A204.1 (cell line): Measurements from ENCODE around the gene AOAH.

Experiments
- FAIRE-seq: peaks from 2 replicates; lab custom pipeline; 2012; peaks lifted over from hg19 to GRCh38; lab: Jason Lieb, UNC

AOAH gene

GRCh38 chr7:36600869-36601530, 123.3 kb downstream of the AOAH start:
- FAIRE-seq = no peak

GRCh38 chr7:36600314-36600682, 124.0 kb downstream of the AOAH start:
- FAIRE-seq = no peak

- no peak for FAIRE-seq
These were observed 124.5 kb downstream of the AOAH start for GRCh38 chr7:36599645-36600313.

- FAIRE-seq = no peak
These were observed 126.1 kb downstream of the AOAH start for GRCh38 chr7:36598054-36598674.

- no peak for FAIRE-seq
These were observed 127.1 kb downstream of the AOAH start for GRCh38 chr7:36597090-36597773.

GRCh38 chr7:36594445-36594844, 129.8 kb downstream of the AOAH start:
- no peak for FAIRE-seq

GRCh38 chr7:36591636-36592035, 132.7 kb downstream of the AOAH start:
- no peak for FAIRE-seq

- no peak for FAIRE-seq
These were observed 134.9 kb downstream of the AOAH start for GRCh38 chr7:36589391-36589790.

GRCh38 chr7:36583318-36583717, 141.0 kb downstream of the AOAH start:
- no peak for FAIRE-seq

- no peak for FAIRE-seq
These were observed 148.5 kb downstream of the AOAH start for GRCh38 chr7:36575832-36576231.

- FAIRE-seq = no peak
These were observed 151.2 kb downstream of the AOAH start for GRCh38 chr7:36573066-36573465.

- FAIRE-seq = no peak
These were observed 153.1 kb downstream of the AOAH start for GRCh38 chr7:36571190-36571560.

- no peak for FAIRE-seq
These were observed 153.6 kb downstream of the AOAH start for GRCh38 chr7:36570528-36571189.

- no peak for FAIRE-seq
These were observed 155.8 kb downstream of the AOAH start for GRCh38 chr7:36568452-36568849.

- no peak for FAIRE-seq
These were observed 156.4 kb downstream of the AOAH start for GRCh38 chr7:36567699-36568451.

- no peak for FAIRE-seq
These were observed 158.4 kb downstream of the AOAH start for GRCh38 chr7:36565792-36566356.

- FAIRE-seq = no peak
These were observed 159.8 kb downstream of the AOAH start for GRCh38 chr7:36564489-36564888.

GRCh38 chr7:36563706-36564327, 160.5 kb downstream of the AOAH start:
- FAIRE-seq = no peak

GRCh38 chr7:36562121-36562520, 162.2 kb downstream of the AOAH start:
- no peak for FAIRE-seq

- no peak for FAIRE-seq
These were observed 175.3 kb downstream of the AOAH start for GRCh38 chr7:36549029-36549428.

GRCh38 chr7:36547416-36547815, 176.9 kb downstream of the AOAH start:
- no peak for FAIRE-seq
